Measurements from ENCODE around the gene CCNL2. TPM values are rescaled to one million over a fixed set of nuclear protein-coding genes. Genes with fewer than 3 reads are reported as not detected.

CCNL2 gene
- total RNA-seq, 2 experiments from 2014 or later, result 274 to 281 TPM

DNA sequence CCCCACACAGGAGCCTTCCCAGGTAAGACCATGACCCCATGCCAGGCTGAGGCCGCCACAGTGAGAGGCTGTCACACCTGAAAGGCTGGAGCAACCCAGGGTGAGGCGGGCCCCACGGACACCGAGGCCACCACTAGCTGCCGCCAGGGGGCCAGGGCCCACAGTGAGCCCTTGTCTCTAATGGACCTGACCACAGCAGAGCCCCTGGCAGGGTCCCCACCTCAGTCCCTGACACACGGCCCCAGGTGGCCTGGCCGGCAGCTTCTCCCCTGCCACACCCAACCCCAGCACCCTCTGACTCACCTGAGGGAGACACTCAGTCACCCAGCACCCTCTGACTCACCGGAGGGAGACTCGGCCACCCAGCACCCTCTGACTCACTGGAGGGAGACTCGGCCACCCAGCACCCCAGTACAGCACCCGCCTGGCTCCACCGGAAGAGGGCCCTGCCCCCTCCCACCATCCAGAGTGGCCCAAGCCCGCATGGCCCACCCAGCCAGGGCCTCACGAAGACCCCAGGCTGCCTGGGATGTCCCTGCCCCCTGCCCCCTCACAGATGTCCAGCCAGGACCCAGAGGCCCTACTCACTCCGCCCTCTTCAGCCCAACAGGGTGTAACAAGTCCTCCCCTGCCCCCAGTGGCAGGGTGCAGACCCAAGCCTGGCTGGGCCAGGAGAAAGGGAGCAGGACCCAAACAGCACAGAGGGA is 54.3 kb downstream of the CCNL2 start:
- Histone ChIP-seq H3K27ac (ENCODE audit: low read depth in 1 of 2, low read length in 2 of 2) (no peak overlapping the region), H3K9me3 (ENCODE audit: control insufficient read depth in 1 of 2, insufficient read depth in 1 of 2, low read length in 2 of 2) (no peaks in the 10 kb centered on the region), H3K36me3 (ENCODE audit: insufficient read depth, low read length) (peaks cover 8% of the 10 kb centered on the region), H3K4me1 (ENCODE audit: insufficient read depth, low read length) (peaks cover 32% of the 10 kb centered on the region), H3K4me3 (ENCODE audit: low read length) (no peak overlapping the region), H3K27me3 (ENCODE audit: control insufficient read depth in 1 of 2, insufficient read depth in 2 of 2, low read length in 2 of 2) (no peaks in the 10 kb centered on the region)
- DNase-seq (peak in 2 of 14 experiments; percentile 19 to 60), ATAC-seq (ENCODE audit: poor library complexity) (no peak)
- Mint-ChIP-seq H3K27ac (no peak overlapping the region), H3K4me3 (no peak overlapping the region), H3K9me3 (no peaks in the 10 kb centered on the region), H3K27me3 (no peaks in the 10 kb centered on the region), H3K4me1 (ENCODE audit: low read depth) (peaks cover 16% of the 10 kb centered on the region), H3K36me3 (ENCODE audit: low read depth) (peaks cover 7% of the 10 kb centered on the region)
- TF ChIP-seq, protein P1, sequence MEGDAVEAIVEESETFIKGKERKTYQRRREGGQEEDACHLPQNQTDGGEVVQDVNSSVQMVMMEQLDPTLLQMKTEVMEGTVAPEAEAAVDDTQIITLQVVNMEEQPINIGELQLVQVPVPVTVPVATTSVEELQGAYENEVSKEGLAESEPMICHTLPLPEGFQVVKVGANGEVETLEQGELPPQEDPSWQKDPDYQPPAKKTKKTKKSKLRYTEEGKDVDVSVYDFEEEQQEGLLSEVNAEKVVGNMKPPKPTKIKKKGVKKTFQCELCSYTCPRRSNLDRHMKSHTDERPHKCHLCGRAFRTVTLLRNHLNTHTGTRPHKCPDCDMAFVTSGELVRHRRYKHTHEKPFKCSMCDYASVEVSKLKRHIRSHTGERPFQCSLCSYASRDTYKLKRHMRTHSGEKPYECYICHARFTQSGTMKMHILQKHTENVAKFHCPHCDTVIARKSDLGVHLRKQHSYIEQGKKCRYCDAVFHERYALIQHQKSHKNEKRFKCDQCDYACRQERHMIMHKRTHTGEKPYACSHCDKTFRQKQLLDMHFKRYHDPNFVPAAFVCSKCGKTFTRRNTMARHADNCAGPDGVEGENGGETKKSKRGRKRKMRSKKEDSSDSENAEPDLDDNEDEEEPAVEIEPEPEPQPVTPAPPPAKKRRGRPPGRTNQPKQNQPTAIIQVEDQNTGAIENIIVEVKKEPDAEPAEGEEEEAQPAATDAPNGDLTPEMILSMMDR (IDR thresholded peaks at IDR 0.05), result no peak
- intact Hi-C loops (cut with DNase I, micrococcal nuclease), result no loop called here
- ChIA-PET POLR2A (no interaction called here), CTCF (no interaction called here)

DNA sequence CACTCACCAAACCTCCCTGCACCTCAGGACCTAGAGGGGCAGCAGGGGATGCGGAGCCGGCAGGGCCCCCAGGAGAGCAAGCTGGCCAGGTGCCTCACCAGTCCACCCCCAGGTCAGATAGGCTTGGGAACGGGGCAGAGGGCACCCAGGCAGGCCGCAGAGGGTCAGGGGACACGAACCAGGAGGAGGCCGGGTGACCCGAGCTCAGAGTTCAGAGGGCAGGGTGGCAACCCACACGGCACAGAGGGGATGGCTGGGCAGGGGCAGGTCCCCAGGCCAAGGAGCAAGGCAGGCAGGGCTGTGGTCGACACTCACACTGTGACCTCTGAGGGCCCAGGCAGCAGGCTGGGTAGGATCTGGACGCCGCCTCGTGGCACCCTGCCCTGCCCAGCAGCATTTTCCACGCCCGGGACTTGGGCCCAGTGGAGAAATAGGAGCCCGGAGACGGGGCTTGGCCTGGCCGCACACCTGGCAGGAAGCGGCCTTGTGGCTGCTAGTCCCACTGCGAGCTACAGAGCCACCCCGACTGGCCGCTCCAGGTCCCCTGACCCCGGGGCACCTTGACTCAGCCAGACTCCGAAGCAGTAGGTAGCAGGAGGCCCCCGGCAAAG is 55.2 kb downstream of the CCNL2 start:
- no peak for DNase-seq
- H3K36me3 ChIP-seq (ENCODE audit: insufficient read depth, low read length), result peaks cover 11% of the 10 kb centered on the region
- no peaks in the 10 kb centered on the region for H3K9me3 Mint-ChIP-seq
- TF ChIP-seq, protein P1 (IDR thresholded peaks at IDR 0.05), result no peak
- H3K27me3 ChIP-seq (ENCODE audit: control insufficient read depth in 1 of 2, insufficient read depth in 2 of 2, low read length in 2 of 2), result no peaks in the 10 kb centered on the region
- ChIA-PET CTCF (interaction anchor here (1.2 kb wide), 1 partner anchor 28 kb away, joined by 3 read pairs; no protein-coding TSS in a partner anchor), POLR2A (no interaction called here)
- H3K4me3 ChIP-seq (ENCODE audit: low read length), result no peak overlapping the region
- no peak overlapping the region for H3K27ac ChIP-seq (ENCODE audit: low read depth in 1 of 2, low read length in 2 of 2)
- no peak for ATAC-seq (ENCODE audit: poor library complexity)
- H3K4me1 ChIP-seq (ENCODE audit: insufficient read depth, low read length), result peaks cover 32% of the 10 kb centered on the region
- peaks cover 7% of the 10 kb centered on the region for H3K36me3 Mint-ChIP-seq (ENCODE audit: low read depth)
- H3K4me3 Mint-ChIP-seq, result no peak overlapping the region
- peaks cover 16% of the 10 kb centered on the region for H3K4me1 Mint-ChIP-seq (ENCODE audit: low read depth)
- intact Hi-C loops (cut with DNase I, micrococcal nuclease), result no loop called here
- no peak overlapping the region for H3K27ac Mint-ChIP-seq
- no peaks in the 10 kb centered on the region for H3K27me3 Mint-ChIP-seq
- no peaks in the 10 kb centered on the region for H3K9me3 ChIP-seq (ENCODE audit: control insufficient read depth in 1 of 2, insufficient read depth in 1 of 2, low read length in 2 of 2)

DNA sequence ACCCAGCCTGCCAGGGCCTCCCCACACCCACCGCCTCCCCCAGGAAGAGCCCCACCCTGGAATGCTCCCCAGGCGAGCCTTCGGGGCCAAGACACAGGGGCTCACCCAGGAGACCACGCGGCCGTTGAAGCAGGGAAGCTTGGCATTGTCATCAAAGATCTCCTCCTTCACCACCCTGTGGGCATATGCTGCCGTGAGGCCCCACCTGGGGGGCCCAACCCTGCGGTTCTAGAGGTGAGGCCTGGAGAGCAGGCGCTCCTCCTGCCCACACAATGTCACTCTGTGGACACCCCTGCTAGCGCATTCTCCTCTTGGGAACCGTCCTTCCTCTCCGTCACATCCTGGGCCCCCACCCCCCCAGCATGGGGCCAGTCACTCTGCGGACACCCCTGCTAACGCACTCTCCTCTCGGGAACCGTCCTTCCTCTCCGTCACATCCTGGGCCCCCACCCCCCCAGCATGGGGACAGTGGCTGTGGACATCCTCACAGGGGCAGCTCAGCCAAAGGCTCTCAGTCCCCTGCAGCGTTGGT is 56.5 kb downstream of the CCNL2 start:
- Mint-ChIP-seq H3K4me3 (no peak overlapping the region), H3K4me1 (ENCODE audit: low read depth) (peaks cover 11% of the 10 kb centered on the region), H3K9me3 (no peaks in the 10 kb centered on the region), H3K36me3 (ENCODE audit: low read depth) (peaks cover 7% of the 10 kb centered on the region), H3K27ac (no peak overlapping the region), H3K27me3 (no peaks in the 10 kb centered on the region)
- TF ChIP-seq, protein P1 (IDR thresholded peaks at IDR 0.05), result no peak
- H3K4me3 ChIP-seq (ENCODE audit: low read length), result no peak overlapping the region
- no peak for ATAC-seq (ENCODE audit: poor library complexity)
- H3K4me1 ChIP-seq (ENCODE audit: insufficient read depth, low read length), result peaks cover 24% of the 10 kb centered on the region
- ChIA-PET CTCF (interaction anchor here (1.2 kb wide), 1 partner anchor 29 kb away, joined by 3 read pairs; no protein-coding TSS in a partner anchor), POLR2A (no interaction called here)
- H3K27ac ChIP-seq (ENCODE audit: low read depth in 1 of 2, low read length in 2 of 2), result no peak overlapping the region
- no peaks in the 10 kb centered on the region for H3K27me3 ChIP-seq (ENCODE audit: control insufficient read depth in 1 of 2, insufficient read depth in 2 of 2, low read length in 2 of 2)
- intact Hi-C loops (cut with DNase I, micrococcal nuclease), result no loop called here
- H3K36me3 ChIP-seq (ENCODE audit: insufficient read depth, low read length), result peaks cover 15% of the 10 kb centered on the region
- no peak for DNase-seq
- no peaks in the 10 kb centered on the region for H3K9me3 ChIP-seq (ENCODE audit: control insufficient read depth in 1 of 2, insufficient read depth in 1 of 2, low read length in 2 of 2)

Data from CD4-positive, alpha-beta T cell (primary cell).